GM21381 (cell line): Measurements from ENCODE around the gene PPP2R2B.

Experiments used
- ATAC-seq: cut with Tn5 transposase; IDR thresholded peaks from one replicate; pipeline ENCODE4 v1.9.1; 2021; ENCODE audit warnings: mild to moderate bottlenecking, moderate library complexity; ENCODE audit not compliant: unreplicated experiment

Gene PPP2R2B

GRCh38 chr5:146667633-146668272 is 210.8 kb downstream of the PPP2R2B start:
- ATAC-seq = no peak

DNA sequence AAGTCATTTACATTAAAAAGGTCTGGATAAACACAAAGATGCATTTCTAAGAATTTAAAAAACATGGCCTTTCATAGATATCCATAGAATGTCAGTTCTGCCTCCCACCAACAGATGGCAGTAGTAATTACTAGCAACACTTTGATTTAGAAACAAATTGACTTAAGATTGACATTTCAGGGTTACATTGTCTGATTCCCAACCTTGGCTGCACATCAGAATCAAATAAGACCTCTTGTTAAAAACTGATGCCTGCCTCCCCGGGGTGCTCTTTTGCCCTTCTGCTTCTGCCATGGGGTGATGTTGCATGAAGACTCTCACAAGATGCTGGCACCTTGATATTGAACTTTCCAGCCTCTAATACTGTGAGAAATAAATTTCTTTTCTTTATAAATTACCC is 216.3 kb downstream of the PPP2R2B start:
- ATAC-seq = peak; percentile 58

- ATAC-seq = no peak
These were observed 218.1 kb downstream of the PPP2R2B start for GRCh38 chr5:146660376-146660960.

DNA sequence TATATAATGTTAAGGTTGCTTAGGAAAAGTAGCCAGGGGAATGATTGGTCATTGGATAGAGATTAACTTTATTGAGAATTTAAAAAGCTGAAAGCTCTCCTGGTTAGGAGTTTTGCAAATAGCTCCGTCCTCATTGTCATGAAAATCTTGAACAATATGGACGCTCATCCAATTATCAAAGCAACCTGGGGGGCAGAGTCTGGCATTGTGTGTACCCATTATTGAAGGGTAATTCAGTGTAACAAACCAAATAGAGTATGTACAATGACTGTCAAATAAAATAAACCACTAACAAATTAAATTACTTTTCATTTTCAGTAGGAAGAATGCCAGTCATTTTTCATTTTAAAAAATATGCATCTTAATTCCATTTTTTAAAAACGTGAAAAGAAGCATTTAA is 218.6 kb downstream of the PPP2R2B start:
- ATAC-seq = no peak

DNA sequence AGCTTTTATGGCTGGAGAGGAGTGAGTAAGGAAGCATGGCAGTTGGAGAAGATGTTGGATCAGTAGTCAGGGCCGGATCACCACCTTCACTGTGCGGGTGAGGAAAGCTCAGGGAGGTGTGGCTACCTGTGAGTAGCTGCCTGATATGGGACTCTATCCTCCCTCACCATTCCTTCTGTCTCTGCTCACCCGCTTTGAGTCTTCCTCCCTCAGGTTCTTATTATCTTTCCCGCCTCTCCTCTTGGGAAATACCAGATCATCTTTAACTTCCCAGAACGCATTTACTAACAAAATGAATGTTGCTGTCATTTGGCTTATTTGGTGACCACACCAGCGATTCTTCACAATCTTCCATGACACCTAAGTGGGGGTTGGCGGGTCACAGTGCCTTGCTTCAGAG is 221.9 kb downstream of the PPP2R2B start:
- no peak for ATAC-seq

DNA sequence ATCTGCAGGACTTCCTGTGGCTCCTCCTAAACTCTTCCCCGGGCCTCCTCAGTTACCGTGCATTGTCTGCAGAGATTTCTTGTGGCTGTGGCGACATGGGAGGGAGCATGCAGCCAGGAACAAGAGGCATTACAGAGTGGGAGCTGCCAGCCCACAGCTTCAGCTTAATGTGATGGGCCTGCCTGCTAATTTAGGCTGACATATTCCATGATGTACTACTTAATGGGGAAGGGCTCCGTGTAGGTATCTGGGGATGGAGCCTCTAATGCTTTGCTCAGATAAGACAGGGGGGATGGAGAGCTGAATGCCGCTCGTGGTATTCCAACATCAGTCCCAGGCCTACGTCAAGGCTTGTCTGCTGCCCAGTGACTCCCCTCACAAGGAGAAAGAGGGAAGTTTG is 225.0 kb downstream of the PPP2R2B start:
- no peak for ATAC-seq

- ATAC-seq = no peak
These were observed 226.0 kb downstream of the PPP2R2B start for GRCh38 chr5:146652547-146652946.

DNA sequence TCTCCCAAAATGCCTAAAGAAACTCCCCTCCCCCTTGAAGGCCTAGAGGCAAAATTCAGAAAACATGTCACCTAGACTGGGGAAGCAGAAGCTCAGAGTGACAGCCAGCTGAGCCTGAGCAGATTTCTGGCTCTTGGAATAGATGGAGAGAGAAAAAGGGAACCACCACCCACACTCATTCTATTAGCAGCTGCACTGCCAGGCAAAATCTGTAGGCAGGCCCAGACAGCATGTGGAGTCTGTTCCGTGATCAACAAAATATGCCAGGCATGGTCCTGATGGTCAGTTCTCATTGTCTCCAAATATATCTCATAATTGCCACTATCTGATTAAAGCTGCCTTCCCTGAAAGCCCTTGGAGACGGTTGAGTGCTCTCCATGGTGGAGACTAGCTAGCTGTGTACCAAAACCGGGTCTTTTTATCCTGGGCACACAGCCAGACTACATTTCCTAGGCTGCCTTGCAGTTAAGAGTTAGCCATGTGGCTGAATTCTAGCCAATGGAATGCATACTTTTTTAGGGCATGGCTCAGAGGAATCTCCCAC is 230.8 kb downstream of the PPP2R2B start:
- no peak for ATAC-seq

DNA sequence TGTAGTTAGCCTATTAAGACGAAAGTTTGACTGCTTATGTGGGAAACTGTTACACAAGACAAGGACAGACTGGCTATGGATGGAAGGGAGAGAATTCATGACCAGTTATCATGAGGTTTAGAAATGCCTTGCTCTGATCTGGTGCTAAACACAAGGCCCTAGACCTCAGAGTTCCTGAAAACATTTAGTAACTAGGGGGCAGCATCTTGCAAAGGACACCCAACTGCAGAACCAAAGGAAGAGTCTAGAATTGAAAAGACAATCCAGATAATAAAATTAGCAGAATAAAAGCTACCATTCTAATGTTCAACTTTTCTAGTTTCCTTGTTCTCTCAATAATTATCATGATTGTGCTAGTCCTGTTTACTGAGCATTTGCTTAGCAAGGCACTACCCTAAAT is 232.1 kb downstream of the PPP2R2B start:
- no peak for ATAC-seq

DNA sequence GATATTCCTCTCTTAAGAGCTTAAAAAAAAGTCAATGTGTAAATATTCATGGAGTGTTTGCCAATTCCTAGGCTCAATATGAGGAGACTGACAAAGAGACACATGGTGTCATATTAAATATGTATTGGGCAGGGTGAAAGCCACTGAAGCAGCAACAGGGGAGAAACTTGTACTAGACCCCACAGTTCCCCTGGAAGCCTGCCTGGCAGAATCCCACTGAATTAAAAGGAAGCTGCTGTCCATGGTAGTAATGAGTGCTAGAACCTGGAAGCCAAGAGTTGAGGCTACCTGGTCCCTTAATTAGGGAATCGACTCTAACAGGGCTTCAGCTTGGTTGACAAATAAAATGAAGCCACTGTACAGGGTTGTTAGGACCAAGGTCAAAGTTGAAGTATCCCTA is 233.2 kb downstream of the PPP2R2B start:
- no peak for ATAC-seq

- ATAC-seq = no peak
These were observed 233.7 kb downstream of the PPP2R2B start for GRCh38 chr5:146644831-146645230.

GRCh38 chr5:146643776-146644175 is 234.8 kb downstream of the PPP2R2B start:
- ATAC-seq = no peak

- ATAC-seq = no peak
These were observed 236.1 kb downstream of the PPP2R2B start for GRCh38 chr5:146642410-146642809.

DNA sequence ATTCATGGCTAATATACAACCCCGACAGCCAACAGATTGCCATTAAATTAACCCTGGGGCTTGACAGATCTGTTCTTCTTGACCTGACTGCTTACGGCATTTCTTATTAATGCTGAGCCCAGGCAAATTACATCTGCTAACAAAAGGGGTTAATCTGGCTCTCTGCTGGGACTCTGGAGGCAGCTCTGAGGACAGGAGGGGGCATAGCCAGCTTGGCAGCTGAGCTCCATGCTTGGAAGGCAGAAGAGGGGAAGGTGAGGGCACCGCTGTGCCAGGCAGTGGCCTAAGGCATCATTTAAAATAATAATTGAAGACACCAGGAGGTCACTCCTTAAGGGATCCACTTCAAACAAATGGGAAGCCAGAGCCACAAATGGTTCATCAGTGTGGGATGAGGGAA is 236.6 kb downstream of the PPP2R2B start:
- no peak for ATAC-seq

DNA sequence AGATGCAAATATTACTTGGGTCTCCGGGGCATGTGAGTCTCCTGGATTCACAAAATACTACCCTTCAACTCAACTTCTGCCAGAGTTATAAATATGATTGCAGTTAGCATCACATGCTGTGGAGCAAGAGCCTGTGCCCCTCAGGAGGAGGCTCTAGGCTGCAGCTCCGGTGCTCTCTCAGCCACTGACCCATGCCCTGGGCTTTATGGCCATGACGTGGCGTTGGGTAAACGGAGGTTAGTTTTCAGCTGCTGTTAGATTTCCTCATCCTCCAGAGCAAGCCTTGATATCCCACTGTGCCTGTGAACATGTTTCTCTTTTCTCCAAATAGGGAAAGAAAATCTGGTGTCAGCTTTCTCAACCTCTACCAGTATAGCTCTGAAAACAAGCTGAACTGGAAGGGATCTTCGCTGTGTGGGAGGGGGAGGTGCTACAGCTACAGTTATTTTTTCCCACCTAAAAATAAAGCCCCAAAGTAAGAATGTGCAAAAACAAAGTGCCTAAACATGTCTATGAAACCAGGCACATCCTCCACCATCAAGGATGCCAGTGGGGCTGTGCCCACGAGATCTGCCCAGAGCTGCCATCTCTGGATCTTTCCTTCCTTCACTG is 238.2 kb downstream of the PPP2R2B start:
- ATAC-seq = no peak

GRCh38 chr5:146635443-146635842 is 243.1 kb downstream of the PPP2R2B start:
- no peak for ATAC-seq

- no peak for ATAC-seq
These were observed 245.2 kb downstream of the PPP2R2B start for GRCh38 chr5:146633323-146633764.

- no peak for ATAC-seq
These were observed 245.8 kb downstream of the PPP2R2B start for GRCh38 chr5:146632620-146633322.

DNA sequence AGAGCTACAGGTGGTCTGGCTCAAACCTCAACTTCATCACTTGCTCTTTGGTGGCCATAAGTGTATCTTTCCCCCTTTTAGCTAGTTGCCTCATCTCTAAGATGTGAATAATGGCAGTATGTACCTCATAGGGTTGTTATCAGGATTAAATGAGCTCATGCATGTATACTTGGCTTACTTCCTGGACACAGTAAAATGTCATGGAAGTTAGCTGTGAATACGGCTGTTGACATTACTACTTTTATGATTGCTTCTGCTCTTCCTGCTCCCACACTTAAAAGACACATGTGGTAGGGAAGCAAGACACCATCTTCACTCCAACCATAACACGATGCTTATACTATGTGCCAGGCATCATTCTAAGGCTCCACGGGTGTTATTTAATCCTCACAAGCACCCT is 248.1 kb downstream of the PPP2R2B start:
- no peak for ATAC-seq

- ATAC-seq = no peak
These were observed 249.6 kb downstream of the PPP2R2B start for GRCh38 chr5:146628950-146629349.

- no peak for ATAC-seq
These were observed 251.6 kb downstream of the PPP2R2B start for GRCh38 chr5:146626936-146627335.

GRCh38 chr5:146624179-146624578 is 254.4 kb downstream of the PPP2R2B start:
- ATAC-seq = no peak
